IPS DF 6.9 (cell line): Measurements from ENCODE around the gene ARAP3.

Experiments
- DNase-seq: peaks from one replicate; pipeline ENCODE4 v3.0.0-alpha.2; 2013; ENCODE audit warnings: low read depth, low spot score
- H3K27ac ChIP-seq: one replicate; pipeline ENCODE4 v1.5.1; 2013; ENCODE audit warnings: low read length, control low read depth
- H3K27me3 ChIP-seq: 2 replicates; pipeline ENCODE4 v1.6.1; 2013; ENCODE audit warnings: mild to moderate bottlenecking, low read length; ENCODE audit not compliant: control insufficient read depth, insufficient read depth
- H3K36me3 ChIP-seq: 2 replicates; pipeline ENCODE4 v1.6.1; 2013; ENCODE audit warnings: low read length; ENCODE audit not compliant: control insufficient read depth, insufficient read depth
- H3K4me1 ChIP-seq: 2 replicates; pipeline ENCODE4 v1.6.1; 2013; ENCODE audit warnings: low read length; ENCODE audit not compliant: control insufficient read depth, insufficient read depth
- H3K4me3 ChIP-seq: 2 replicates; pipeline ENCODE4 v1.5.1; 2013; ENCODE audit warnings: mild to moderate bottlenecking, low read length
- H3K9me3 ChIP-seq: 2 replicates; pipeline ENCODE4 v1.6.1; 2013; ENCODE audit warnings: low read length, inconsistent platforms; ENCODE audit not compliant: control insufficient read depth, insufficient read depth
- WGBS: extraction: QIAGEN DNeasy Blood & Tissue Kit; methylation state at CpG from one replicate; pipeline ENCODE4 v1.1.7; 2013; ENCODE audit warnings: mixed read lengths, missing lambda C conversion rate; ENCODE audit not compliant: insufficient read length, insufficient coverage; 5-methylcytosine and 5-hydroxymethylcytosine counted together

ARAP3 gene

GRCh38 chr5:141641634-141642267 lies 40.3 kb downstream of the ARAP3 start:
- WGBS = no CpG with 5 or more reads among the region's 2 CpGs
- H3K9me3 ChIP-seq = no peaks in the 10 kb centered on the region
- peaks cover 10% of the 10 kb centered on the region for H3K36me3 ChIP-seq

GRCh38 chr5:141640698-141641097 lies 41.3 kb downstream of the ARAP3 start:
- Histone ChIP-seq H3K27me3 (no peaks in the 10 kb centered on the region), H3K9me3 (no peaks in the 10 kb centered on the region), H3K36me3 (peaks cover 7% of the 10 kb centered on the region), H3K27ac (no peak overlapping the region), H3K4me1 (peaks cover 3% of the 10 kb centered on the region; the same call in 1 of the 2 replicates), H3K4me3 (no peak overlapping the region)
- DNase-seq = no peak
- no CpG with 5 or more reads among the region's 9 CpGs for WGBS

More at GRCh38 chr5:141641634-141642267, 40.3 kb downstream of the ARAP3 start:
- no peaks in the 10 kb centered on the region for H3K27me3 ChIP-seq
- H3K4me1 ChIP-seq = peaks cover 3% of the 10 kb centered on the region; the same call in 1 of the 2 replicates
- H3K4me3 ChIP-seq = no peak overlapping the region
- H3K27ac ChIP-seq = no peak overlapping the region
- DNase-seq = no peak

GRCh38 chr5:141640051-141640415 lies 42.0 kb downstream of the ARAP3 start:
- no peak for DNase-seq
- peaks cover 3% of the 10 kb centered on the region; the same call in 1 of the 2 replicates for H3K4me1 ChIP-seq
- no CpG with 5 or more reads among the region's 3 CpGs for WGBS

GRCh38 chr5:141639357-141640050 lies 42.5 kb downstream of the ARAP3 start:
- H3K27me3 ChIP-seq = no peaks in the 10 kb centered on the region
- no peaks in the 10 kb centered on the region for H3K9me3 ChIP-seq
- DNase-seq = no peak
- no peak overlapping the region for H3K27ac ChIP-seq
- no CpG with 5 or more reads among the region's 12 CpGs for WGBS
- H3K4me1 ChIP-seq = peaks cover 3% of the 10 kb centered on the region; the same call in 1 of the 2 replicates
- H3K4me3 ChIP-seq = no peak overlapping the region
- H3K36me3 ChIP-seq = peaks cover 3% of the 10 kb centered on the region; the same call in 1 of the 2 replicates

More at GRCh38 chr5:141640051-141640415, 42.0 kb downstream of the ARAP3 start:
- Histone ChIP-seq H3K36me3 (peaks cover 5% of the 10 kb centered on the region), H3K27me3 (no peaks in the 10 kb centered on the region), H3K9me3 (no peaks in the 10 kb centered on the region), H3K4me3 (no peak overlapping the region), H3K27ac (no peak overlapping the region)

- Histone ChIP-seq H3K27me3 (no peaks in the 10 kb centered on the region), H3K9me3 (no peaks in the 10 kb centered on the region), H3K4me3 (no peak overlapping the region), H3K4me1 (peaks cover 3% of the 10 kb centered on the region; the same call in 1 of the 2 replicates), H3K36me3 (peaks cover 3% of the 10 kb centered on the region; the same call in 1 of the 2 replicates), H3K27ac (no peak overlapping the region)
- no peak for DNase-seq
- no CpG with 5 or more reads among the region's 2 CpGs for WGBS
Observed at GRCh38 chr5:141638771-141639170, 43.3 kb downstream of the ARAP3 start.

GRCh38 chr5:141637767-141638419 lies 44.1 kb downstream of the ARAP3 start:
- H3K36me3 ChIP-seq = peaks cover 3% of the 10 kb centered on the region; the same call in 1 of the 2 replicates
- DNase-seq = no peak
- H3K27me3 ChIP-seq = no peaks in the 10 kb centered on the region
- WGBS = no CpG with 5 or more reads among the region's 40 CpGs
- no peaks in the 10 kb centered on the region for H3K9me3 ChIP-seq
- peak overlapping the region; percentile 75; the same call in 1 of the 2 replicates for H3K4me3 ChIP-seq
- no peak overlapping the region for H3K27ac ChIP-seq
- H3K4me1 ChIP-seq = peaks cover 3% of the 10 kb centered on the region; the same call in 1 of the 2 replicates

- Histone ChIP-seq H3K36me3 (no peaks in the 10 kb centered on the region), H3K27ac (no peak overlapping the region), H3K4me1 (peaks cover 3% of the 10 kb centered on the region; the same call in 1 of the 2 replicates), H3K27me3 (no peaks in the 10 kb centered on the region), H3K9me3 (no peaks in the 10 kb centered on the region), H3K4me3 (peak overlapping the region; percentile 75; the same call in 1 of the 2 replicates)
- WGBS = no CpG with 5 or more reads among the region's 63 CpGs
- no peak for DNase-seq
Observed at GRCh38 chr5:141637123-141637766, 44.8 kb downstream of the ARAP3 start.

GRCh38 chr5:141636413-141637122 lies 45.5 kb downstream of the ARAP3 start, which contains the start of the genes HDAC3 and RELL2:
TSS of gene HDAC3 (minus strand) at chr5:141636849. CDS start at chr5:141636790, 59 bp downstream.
TSS of gene RELL2 (plus strand) at chr5:141636997. CDS start at chr5:141638226, 1,229 bp downstream.
- H3K36me3 ChIP-seq = no peaks in the 10 kb centered on the region
- DNase-seq = no peak
- no peak within 1 kb of the TSS for H3K27ac ChIP-seq

GRCh38 chr5:141636106-141636412 lies 46.0 kb downstream of the ARAP3 start:
- Histone ChIP-seq H3K27me3 (no peaks in the 10 kb centered on the region), H3K4me1 (peaks cover 3% of the 10 kb centered on the region; the same call in 1 of the 2 replicates), H3K27ac (no peak overlapping the region), H3K4me3 (peak overlapping the region; percentile 75; the same call in 1 of the 2 replicates), H3K9me3 (no peaks in the 10 kb centered on the region), H3K36me3 (no peaks in the 10 kb centered on the region)
- DNase-seq = no peak
- WGBS = no CpG with 5 or more reads among the region's 4 CpGs

More at GRCh38 chr5:141636413-141637122, 45.5 kb downstream of the ARAP3 start, which contains the start of the genes HDAC3 and RELL2:
- no CpG with 5 or more reads among the region's 55 CpGs for WGBS
- H3K27me3 ChIP-seq = no peaks in the 10 kb centered on the region
- H3K9me3 ChIP-seq = no peaks in the 10 kb centered on the region
- H3K4me3 ChIP-seq = peak within 1 kb of the TSS; percentile 75
- H3K4me1 ChIP-seq = peaks cover 3% of the 10 kb centered on the region; the same call in 1 of the 2 replicates
